ENCODE results near the gene KCNQ2.
A peak's percentile ranks its signal among the peaks of the same experiment; 100 is the strongest.

The KCNQ2 gene

GRCh38 chr20:63366390-63367365 is 105.8 kb downstream of the KCNQ2 start:
- H3K36me3 ChIP-seq (ENCODE audit: insufficient read depth, low read length), result no peaks in the 10 kb centered on the region
- peak overlapping the region; percentile 14; the same call in 1 of the 2 replicates for H3K9ac ChIP-seq (ENCODE audit: low read depth, low read length)
- 90% methylated on average over 30 of the region's 30 CpGs for WGBS
- peaks cover 7% of the 10 kb centered on the region; the same call in 1 of the 2 replicates for H3K4me1 ChIP-seq (ENCODE audit: insufficient read depth, low read length)
- no peaks in the 10 kb centered on the region for H3K9me3 ChIP-seq (ENCODE audit: insufficient read depth, low read depth, low read length)
- peaks cover 14% of the 10 kb centered on the region for H3K27me3 ChIP-seq (ENCODE audit: insufficient read depth, low read length)
- H3K4me3 ChIP-seq (ENCODE audit: low read length), result no peak overlapping the region
- H3K27ac ChIP-seq (ENCODE audit: low read depth, low read length), result no peak overlapping the region

GRCh38 chr20:63365601-63366389 is 106.7 kb downstream of the KCNQ2 start:
- Histone ChIP-seq H3K9me3 (ENCODE audit: insufficient read depth, low read depth, low read length) (no peaks in the 10 kb centered on the region), H3K27ac (ENCODE audit: low read depth, low read length) (no peak overlapping the region), H3K9ac (ENCODE audit: low read depth, low read length) (no peak overlapping the region), H3K36me3 (ENCODE audit: insufficient read depth, low read length) (no peaks in the 10 kb centered on the region), H3K27me3 (ENCODE audit: insufficient read depth, low read length) (peaks cover 22% of the 10 kb centered on the region), H3K4me1 (ENCODE audit: insufficient read depth, low read length) (peaks cover 7% of the 10 kb centered on the region; the same call in 1 of the 2 replicates), H3K4me3 (ENCODE audit: low read length) (no peak overlapping the region)
- 86% methylated on average over 22 of the region's 22 CpGs for WGBS

GRCh38 chr20:63364801-63365585 is 107.5 kb downstream of the KCNQ2 start:
- Histone ChIP-seq H3K9ac (ENCODE audit: low read depth, low read length) (no peak overlapping the region), H3K9me3 (ENCODE audit: insufficient read depth, low read depth, low read length) (no peaks in the 10 kb centered on the region), H3K4me3 (ENCODE audit: low read length) (no peak overlapping the region), H3K27me3 (ENCODE audit: insufficient read depth, low read length) (peaks cover 30% of the 10 kb centered on the region), H3K27ac (ENCODE audit: low read depth, low read length) (no peak overlapping the region), H3K4me1 (ENCODE audit: insufficient read depth, low read length) (peaks cover 7% of the 10 kb centered on the region; the same call in 1 of the 2 replicates), H3K36me3 (ENCODE audit: insufficient read depth, low read length) (no peaks in the 10 kb centered on the region)
- WGBS, result 91% methylated on average over 20 of the region's 20 CpGs

GRCh38 chr20:63363981-63364561 is 108.4 kb downstream of the KCNQ2 start:
- no peak overlapping the region for H3K27ac ChIP-seq (ENCODE audit: low read depth, low read length)
- peaks cover 7% of the 10 kb centered on the region; the same call in 1 of the 2 replicates for H3K4me1 ChIP-seq (ENCODE audit: insufficient read depth, low read length)
- H3K27me3 ChIP-seq (ENCODE audit: insufficient read depth, low read length), result peaks cover 33% of the 10 kb centered on the region
- H3K9ac ChIP-seq (ENCODE audit: low read depth, low read length), result no peak overlapping the region
- no peak overlapping the region for H3K4me3 ChIP-seq (ENCODE audit: low read length)
- no peaks in the 10 kb centered on the region for H3K36me3 ChIP-seq (ENCODE audit: insufficient read depth, low read length)
- WGBS, result 87% methylated on average over 19 of the region's 19 CpGs
- H3K9me3 ChIP-seq (ENCODE audit: insufficient read depth, low read depth, low read length), result no peaks in the 10 kb centered on the region

- peaks cover 33% of the 10 kb centered on the region for H3K27me3 ChIP-seq (ENCODE audit: insufficient read depth, low read length)
- WGBS, result 84% methylated on average over 23 of the region's 23 CpGs
- H3K9me3 ChIP-seq (ENCODE audit: insufficient read depth, low read depth, low read length), result no peaks in the 10 kb centered on the region
- H3K4me1 ChIP-seq (ENCODE audit: insufficient read depth, low read length), result peaks cover 7% of the 10 kb centered on the region; the same call in 1 of the 2 replicates
- no peaks in the 10 kb centered on the region for H3K36me3 ChIP-seq (ENCODE audit: insufficient read depth, low read length)
- no peak overlapping the region for H3K4me3 ChIP-seq (ENCODE audit: low read length)
- no peak overlapping the region for H3K9ac ChIP-seq (ENCODE audit: low read depth, low read length)
- no peak overlapping the region for H3K27ac ChIP-seq (ENCODE audit: low read depth, low read length)
Observed at GRCh38 chr20:63363013-63363957, 109.2 kb downstream of the KCNQ2 start.

GRCh38 chr20:63362436-63363009 is 109.9 kb downstream of the KCNQ2 start:
- Histone ChIP-seq H3K4me1 (ENCODE audit: insufficient read depth, low read length) (peaks cover 7% of the 10 kb centered on the region; the same call in 1 of the 2 replicates), H3K9me3 (ENCODE audit: insufficient read depth, low read depth, low read length) (no peaks in the 10 kb centered on the region), H3K27me3 (ENCODE audit: insufficient read depth, low read length) (peaks cover 33% of the 10 kb centered on the region), H3K27ac (ENCODE audit: low read depth, low read length) (no peak overlapping the region), H3K9ac (ENCODE audit: low read depth, low read length) (no peak overlapping the region), H3K4me3 (ENCODE audit: low read length) (0 out of 2 replicates have a peak overlapping the region, but pooled peaks have one; percentile 42), H3K36me3 (ENCODE audit: insufficient read depth, low read length) (no peaks in the 10 kb centered on the region)
- WGBS, result 69% methylated on average over 16 of the region's 16 CpGs

- Histone ChIP-seq H3K36me3 (ENCODE audit: insufficient read depth, low read length) (no peaks in the 10 kb centered on the region), H3K4me3 (ENCODE audit: low read length) (peak overlapping the region; percentile 42), H3K27me3 (ENCODE audit: insufficient read depth, low read length) (peaks cover 33% of the 10 kb centered on the region), H3K9me3 (ENCODE audit: insufficient read depth, low read depth, low read length) (no peaks in the 10 kb centered on the region), H3K9ac (ENCODE audit: low read depth, low read length) (no peak overlapping the region; the same call in 1 of the 2 replicates), H3K4me1 (ENCODE audit: insufficient read depth, low read length) (peaks cover 7% of the 10 kb centered on the region; the same call in 1 of the 2 replicates), H3K27ac (ENCODE audit: low read depth, low read length) (no peak overlapping the region)
- WGBS, result 11% methylated on average over 50 of the region's 50 CpGs
Observed at GRCh38 chr20:63361519-63362435, 110.7 kb downstream of the KCNQ2 start.

GRCh38 chr20:63360850-63361518 is 111.5 kb downstream of the KCNQ2 start, which contains the start of gene CHRNA4:
Gene CHRNA4 (minus strand): TSS chr20:63361349. CDS start chr20:63361165, 184 bp downstream.
- Histone ChIP-seq H3K36me3 (ENCODE audit: insufficient read depth, low read length) (no peaks in the 10 kb centered on the region), H3K9me3 (ENCODE audit: insufficient read depth, low read depth, low read length) (no peaks in the 10 kb centered on the region), H3K27me3 (ENCODE audit: insufficient read depth, low read length) (peaks cover 33% of the 10 kb centered on the region), H3K9ac (ENCODE audit: low read depth, low read length) (no peak within 1 kb of the TSS; the same call in 1 of the 2 replicates), H3K27ac (ENCODE audit: low read depth, low read length) (no peak within 1 kb of the TSS), H3K4me1 (ENCODE audit: insufficient read depth, low read length) (peaks cover 7% of the 10 kb centered on the region; the same call in 1 of the 2 replicates), H3K4me3 (ENCODE audit: low read length) (peak within 1 kb of the TSS; percentile 53)
- 1% methylated on average over 73 of the region's 79 CpGs for WGBS

All from HUES64 (cell line).